GM19324 (cell line): ENCODE results near the gene TMEM164.

ENCODE experiments used
- ATAC-seq: cut with Tn5 transposase; IDR thresholded peaks from one replicate; pipeline ENCODE4 v1.9.1; 2021; ENCODE audit warnings: mild to moderate bottlenecking, moderate library complexity; ENCODE audit not compliant: unreplicated experiment, low FRiP score

Gene TMEM164

GRCh38 chrX:110003167-110004156, 548 bp downstream of the TMEM164 start:
- ATAC-seq: no peak

GRCh38 chrX:110004215-110004614, 1.3 kb downstream of the TMEM164 start:
- no peak for ATAC-seq

- ATAC-seq: no peak
Measured at GRCh38 chrX:110004731-110005369, 1.9 kb downstream of the TMEM164 start.

GRCh38 chrX:110006161-110006560, 3.2 kb downstream of the TMEM164 start:
- no peak for ATAC-seq

GRCh38 chrX:110006821-110007375, 4.0 kb downstream of the TMEM164 start:
- no peak for ATAC-seq

GRCh38 chrX:110008011-110008635, 5.2 kb downstream of the TMEM164 start:
- no peak for ATAC-seq

GRCh38 chrX:110012818-110013485, 10.0 kb downstream of the TMEM164 start:
- ATAC-seq: no peak

GRCh38 chrX:110013968-110014367, 11.1 kb downstream of the TMEM164 start:
- ATAC-seq: no peak

GRCh38 chrX:110015032-110015431, 12.1 kb downstream of the TMEM164 start:
- ATAC-seq: no peak

GRCh38 chrX:110015915-110016314, 13.0 kb downstream of the TMEM164 start:
- no peak for ATAC-seq

GRCh38 chrX:110020536-110020935, 17.6 kb downstream of the TMEM164 start:
- ATAC-seq: no peak

- no peak for ATAC-seq
Measured at GRCh38 chrX:110021258-110022022, 18.5 kb downstream of the TMEM164 start.

GRCh38 chrX:110022599-110023448, 19.9 kb downstream of the TMEM164 start:
- no peak for ATAC-seq

- no peak for ATAC-seq
Measured at GRCh38 chrX:110025395-110025794, 22.5 kb downstream of the TMEM164 start.

GRCh38 chrX:110026099-110026844, 23.4 kb downstream of the TMEM164 start:
- ATAC-seq: no peak

- ATAC-seq: no peak
Measured at GRCh38 chrX:110032534-110033147, 29.7 kb downstream of the TMEM164 start.

GRCh38 chrX:110034036-110034435, 31.1 kb downstream of the TMEM164 start:
- ATAC-seq: no peak
